AG10803 (cell line): Measurements from ENCODE around the gene COX14.

ENCODE experiments used
- DNase-seq: peaks from one replicate; pipeline ENCODE4 v3.0.0; 2010; ENCODE audit warnings: low read depth
- H3K4me3 ChIP-seq: 2 replicates; pipeline ENCODE4 v1.5.1; 2011; ENCODE audit warnings: mild to moderate bottlenecking, low read length, control low read depth
- CTCF ChIP-seq: conservative IDR thresholded peaks from 2 replicates; pipeline ENCODE4 v1.5.1; 2011; ENCODE audit warnings: mild to moderate bottlenecking, low read length, control low read depth, inconsistent platforms

Gene COX14

DNA sequence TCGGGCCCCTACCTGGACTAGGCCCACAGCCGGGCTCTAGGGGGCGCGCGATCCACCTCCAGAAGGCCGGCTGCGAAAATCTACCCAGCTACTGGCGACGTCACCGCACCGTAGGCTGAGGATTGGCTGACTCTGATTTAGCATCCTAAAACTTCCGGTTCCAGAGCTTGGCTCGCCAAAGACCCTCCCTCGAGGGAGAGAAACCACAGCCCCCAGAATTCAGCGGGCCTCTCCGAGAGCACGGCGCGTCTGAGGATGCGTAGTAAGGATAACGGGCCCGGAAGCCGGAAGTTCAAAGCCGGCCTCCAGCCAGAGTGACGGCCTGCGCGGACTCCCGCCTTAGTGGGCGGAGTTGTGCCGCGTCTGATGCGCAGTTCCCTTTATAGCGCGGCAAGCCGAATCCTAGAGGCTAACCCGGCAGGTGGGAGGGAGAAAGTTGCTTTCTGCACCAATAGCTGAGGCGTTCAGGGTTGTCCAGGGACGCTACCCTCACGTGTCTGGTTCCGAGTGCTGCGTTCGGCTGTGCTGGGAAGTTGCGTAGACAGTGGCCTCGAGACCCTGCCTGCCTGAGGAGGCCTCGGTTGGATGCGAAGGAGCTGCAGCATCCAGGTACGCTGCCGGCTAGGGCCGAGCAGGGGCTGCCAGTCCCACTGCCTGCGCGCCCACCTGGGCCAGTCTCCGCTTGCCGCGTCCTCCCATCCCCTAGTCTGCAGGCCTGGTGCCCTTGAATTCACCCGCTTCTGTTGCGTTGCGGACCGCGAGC is at the start of gene COX14:
Gene COX14, plus strand, starts transcription at position 544 of the 763 bp plus-strand sequence. CDS start 7,808 bp downstream, outside the sequence.
- DNase-seq = peak; percentile 99
- TF ChIP-seq CTCF = peak; percentile 74

DNA sequence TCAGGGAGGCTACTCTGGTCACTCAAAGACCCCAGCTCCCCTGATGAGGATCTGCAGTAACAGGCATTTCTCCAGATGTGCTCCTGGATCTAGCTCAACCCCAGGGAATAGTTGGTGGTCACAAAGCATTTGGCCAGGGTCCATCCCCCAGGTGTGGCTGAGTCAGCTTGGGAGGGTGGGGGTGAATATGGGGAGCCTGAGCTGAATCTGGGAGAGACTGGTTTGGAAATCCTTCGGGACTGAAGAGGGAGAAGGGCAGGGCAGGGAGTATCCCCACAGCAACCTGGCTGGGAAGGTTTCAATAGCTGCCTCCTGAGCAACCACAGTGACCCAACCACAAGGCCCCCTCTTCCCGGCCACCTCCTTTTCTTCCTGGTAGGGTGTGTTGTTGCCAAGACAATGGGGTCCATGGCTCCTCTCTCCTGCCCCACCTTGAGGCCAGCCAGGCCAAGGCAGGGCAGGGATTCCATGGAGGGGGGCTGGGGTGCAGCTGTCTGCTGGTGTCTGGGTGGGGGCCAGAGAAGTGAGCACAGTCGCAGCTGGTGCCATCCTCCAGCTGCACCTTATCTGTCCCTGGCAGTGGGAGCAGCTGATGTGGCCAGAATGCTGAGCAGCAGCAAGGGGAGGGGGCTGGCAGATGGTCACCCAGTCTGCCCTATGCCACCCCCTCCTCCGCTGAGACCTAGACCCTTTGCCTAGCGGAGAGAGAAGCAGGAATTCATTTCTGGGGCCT is 49.1 kb upstream of the COX14 start:
- no peak overlapping the region for H3K4me3 ChIP-seq
- no peak for DNase-seq
- TF ChIP-seq CTCF = no peak

More for the DNA sequence above, at the start of gene COX14:
- peak within 1 kb of the TSS; percentile 100 for H3K4me3 ChIP-seq

- no peak for TF ChIP-seq CTCF
- DNase-seq = peak; percentile 32
Observed at GRCh38 chr12:50065726-50066310, 46.2 kb upstream of the COX14 start.

GRCh38 chr12:50066402-50066801 is 45.6 kb upstream of the COX14 start:
- peak; percentile 92 for DNase-seq
- no peak overlapping the region for H3K4me3 ChIP-seq
- no peak for TF ChIP-seq CTCF

More at GRCh38 chr12:50065726-50066310, 46.2 kb upstream of the COX14 start:
- no peak overlapping the region for H3K4me3 ChIP-seq

- DNase-seq = no peak
- no peak for TF ChIP-seq CTCF
- H3K4me3 ChIP-seq = no peak overlapping the region
Observed at GRCh38 chr12:50069069-50069468, 43.0 kb upstream of the COX14 start.

DNA sequence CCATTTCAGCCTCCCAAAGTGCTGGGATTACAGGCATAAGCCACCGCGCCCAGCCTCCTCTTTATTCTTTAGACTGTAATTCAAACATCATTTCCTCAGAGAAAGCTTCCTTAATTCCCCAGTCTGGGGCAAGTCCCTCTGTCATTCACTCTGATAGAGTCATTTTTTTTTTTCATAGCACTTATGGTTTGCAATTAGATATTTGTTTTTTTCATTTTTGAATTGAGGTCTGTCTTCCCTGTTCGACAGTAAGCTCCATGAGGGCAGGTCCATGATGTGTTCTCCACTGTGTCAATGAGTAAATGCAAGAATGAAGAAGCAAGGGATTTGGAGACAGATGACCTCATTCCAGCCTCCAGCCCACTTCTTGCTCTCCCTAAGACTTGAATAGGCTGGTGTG is 42.5 kb upstream of the COX14 start:
- H3K4me3 ChIP-seq = no peak overlapping the region
- DNase-seq = no peak
- no peak for TF ChIP-seq CTCF
